Left lung (tissue), 10 donors: ENCODE data around the gene ADCY3. TPM values are rescaled to one million over a fixed set of nuclear protein-coding genes. Genes with fewer than 3 reads are reported as not detected.

Experiments
- ATAC-seq: fragments of 200-7000 bp; cut with Tn5 transposase; one replicate; pipeline ENCODE4 v1.9.1; 2020; ENCODE audit warnings: moderate library complexity
- DNase-seq, 4 donors: peaks; one replicate each; pipeline ENCODE4 v3.0.0-alpha.2; 2013 to 2020
- H3K27ac ChIP-seq, 2 donors: fragments of 200-600 bp; sonication (generic) in 1 of 2; one replicate each; pipeline versions ENCODE4 v1.5.0 to v1.8.0; 2020 to 2021
- H3K27me3 ChIP-seq, 2 donors: fragments of 200-600 bp; sonication (generic) in 1 of 2; one replicate each; pipeline versions ENCODE4 v1.5.0 to v1.8.0; 2020 to 2021
- H3K36me3 ChIP-seq, 2 donors: fragments of 200-600 bp; sonication (generic) in 1 of 2; one replicate each; pipeline versions ENCODE4 v1.5.0 to v1.8.0; 2020 to 2021
- H3K4me1 ChIP-seq, 2 donors: fragments of 200-600 bp; one replicate each; pipeline ENCODE4 v1.8.0; 2021
- H3K4me3 ChIP-seq, 2 donors: fragments of 200-600 bp; sonication (generic) in 1 of 2; one replicate each; pipeline versions ENCODE4 v1.5.0 to v1.8.0; 2020 to 2021; ENCODE audit warnings: mild to moderate bottlenecking in 1 of 2
- H3K9me3 ChIP-seq, 2 donors: fragments of 200-600 bp; sonication (generic) in 1 of 2; one replicate each; pipeline versions ENCODE4 v1.5.0 to v1.8.0; 2020 to 2021
- CTCF ChIP-seq, 2 donors: fragments of 200-600 bp; sonication (generic) in 1 of 2; IDR thresholded peaks; one replicate each; pipeline versions ENCODE4 v1.5.0 to v1.8.0; 2021; ENCODE audit warnings: antibody characterized with exemption in 2 of 2
- intact Hi-C, 2 donors: fragments of 100-400 bp; cut with DNase I; formaldehyde crosslinking; loops; one replicate each; pipeline versions ENCODE4 v1.11.2 to v1.14.2; 2022
- polyA plus RNA-seq, 6 donors: library from polyadenylated mRNA; unstranded; fragments of 120-200 nt; gene quantifications; one replicate each; pipeline ENCODE4 v1.2.1, GENCODE V29; 2013; ENCODE audit not compliant: insufficient read length in 6 of 6
- total RNA-seq, 2 donors: library from RNA; stranded (reverse); fragmentation: NEBNext Ultra II Directional; extraction: Animal tissue kit (Norgen Biotek cat#: 25700); gene quantifications; one replicate each; pipeline ENCODE4 v1.2.1, GENCODE V29; 2021
- donor health status: DM: no; HTN: yes; CAD: no.
- donor health status: DM: no; HTN: no; CAD: no.

ADCY3 gene
- total and polyA plus RNA-seq, 8 donors = 31.4 to 50.5 (median 38.8) TPM

GRCh38 chr2:24824966-24825882, 94.8 kb downstream of the ADCY3 start:
- H3K27me3 ChIP-seq = no peaks in the 10 kb centered on the region
- no peak overlapping the region for H3K27ac ChIP-seq
- peaks cover 0 to 6% of the 10 kb centered on the region in 2 donors for H3K4me1 ChIP-seq
- DNase-seq = no peak
- intact Hi-C loops = loop anchor here (5.0 to 10.0 kb wide), 2 partner anchors 410 to 413 kb away; no protein-coding TSS in a partner anchor
- ATAC-seq = no peak
- no peak overlapping the region for H3K4me3 ChIP-seq
- no peaks in the 10 kb centered on the region for H3K9me3 ChIP-seq
- peaks cover 0 to 28% of the 10 kb centered on the region in 2 donors for H3K36me3 ChIP-seq
- peak; percentile 27 to 58 for TF ChIP-seq CTCF (IDR thresholded peaks at IDR 0.05)

- DNase-seq (no peak), ATAC-seq (no peak)
- intact Hi-C loops = loop anchor here in 1 of 2 donors (10.0 kb wide), 1 partner anchor 409 kb away; no protein-coding TSS in a partner anchor
- no peak for TF ChIP-seq CTCF (IDR thresholded peaks at IDR 0.05)
- peaks cover 0 to 39% of the 10 kb centered on the region in 2 donors for H3K36me3 ChIP-seq
- no peak overlapping the region for H3K27ac ChIP-seq
- no peak overlapping the region for H3K4me3 ChIP-seq
- no peaks in the 10 kb centered on the region for H3K27me3 ChIP-seq
- peaks cover 0 to 6% of the 10 kb centered on the region in 2 donors for H3K4me1 ChIP-seq
- H3K9me3 ChIP-seq = no peaks in the 10 kb centered on the region
Measured at GRCh38 chr2:24824071-24824588, 95.9 kb downstream of the ADCY3 start.

GRCh38 chr2:24822049-24822706, 97.9 kb downstream of the ADCY3 start:
- Histone ChIP-seq H3K27ac (no peak overlapping the region), H3K27me3 (no peaks in the 10 kb centered on the region), H3K4me3 (no peak overlapping the region), H3K36me3 (peaks cover 0 to 53% of the 10 kb centered on the region in 2 donors), H3K9me3 (no peaks in the 10 kb centered on the region), H3K4me1 (no peaks in the 10 kb centered on the region)
- intact Hi-C loops = loop anchor here in 1 of 2 donors (10.0 kb wide), 1 partner anchor 407 kb away; no protein-coding TSS in a partner anchor
- no peak for ATAC-seq
- no peak for TF ChIP-seq CTCF (IDR thresholded peaks at IDR 0.05)
- no peak for DNase-seq

- Histone ChIP-seq H3K4me1 (no peaks in the 10 kb centered on the region), H3K4me3 (no peak overlapping the region), H3K9me3 (no peaks in the 10 kb centered on the region), H3K36me3 (peaks cover 0 to 60% of the 10 kb centered on the region in 2 donors), H3K27ac (no peak overlapping the region), H3K27me3 (no peaks in the 10 kb centered on the region)
- no peak for TF ChIP-seq CTCF (IDR thresholded peaks at IDR 0.05)
- intact Hi-C loops = loop anchor here in 1 of 2 donors (10.0 kb wide), 1 partner anchor 407 kb away; no protein-coding TSS in a partner anchor
- peak in 1 of 4 donors; percentile 51 for DNase-seq
- no peak for ATAC-seq
Measured at GRCh38 chr2:24821433-24821891, 98.6 kb downstream of the ADCY3 start.
